Activated CD8-positive, alpha-beta memory T cell treated with anti-CD3 and anti-CD28 coated beads for 4 hours (primary cell): Measurements from ENCODE around the gene DNAAF8.

Experiments used
- DNase-seq, 2 donors: peaks; one replicate each; pipeline ENCODE4 v3.0.0-alpha.2; 2020; ENCODE audit warnings: low read depth in 2 of 2

Gene DNAAF8

GRCh38 chr16:4752351-4753100 is 18.2 kb downstream of the DNAAF8 start:
- no peak for DNase-seq

DNA sequence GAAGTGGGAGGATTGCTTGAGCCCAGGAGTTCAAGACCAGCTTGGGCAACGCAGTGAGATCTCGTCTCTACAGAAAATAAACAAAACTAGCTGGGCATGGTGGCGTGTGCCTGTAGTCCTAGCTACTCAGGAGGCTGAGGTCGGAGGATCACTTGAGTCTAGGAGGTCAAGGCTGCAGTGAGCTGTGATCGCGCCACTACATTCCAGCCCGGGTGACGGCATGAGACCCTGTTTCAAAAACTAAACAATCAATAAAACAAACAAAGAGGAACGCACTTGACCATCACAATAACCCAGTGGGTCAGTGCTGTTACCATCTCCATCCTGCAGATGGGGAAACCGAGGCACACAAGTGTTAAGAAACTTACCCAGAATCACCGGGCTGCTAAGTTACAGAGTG is 18.9 kb downstream of the DNAAF8 start:
- DNase-seq: no peak

GRCh38 chr16:4754865-4755264 is 20.5 kb downstream of the DNAAF8 start:
- DNase-seq: no peak

GRCh38 chr16:4755687-4756086 is 21.4 kb downstream of the DNAAF8 start:
- no peak for DNase-seq

- no peak for DNase-seq
Measured at GRCh38 chr16:4760221-4760910, 26.0 kb downstream of the DNAAF8 start.

DNA sequence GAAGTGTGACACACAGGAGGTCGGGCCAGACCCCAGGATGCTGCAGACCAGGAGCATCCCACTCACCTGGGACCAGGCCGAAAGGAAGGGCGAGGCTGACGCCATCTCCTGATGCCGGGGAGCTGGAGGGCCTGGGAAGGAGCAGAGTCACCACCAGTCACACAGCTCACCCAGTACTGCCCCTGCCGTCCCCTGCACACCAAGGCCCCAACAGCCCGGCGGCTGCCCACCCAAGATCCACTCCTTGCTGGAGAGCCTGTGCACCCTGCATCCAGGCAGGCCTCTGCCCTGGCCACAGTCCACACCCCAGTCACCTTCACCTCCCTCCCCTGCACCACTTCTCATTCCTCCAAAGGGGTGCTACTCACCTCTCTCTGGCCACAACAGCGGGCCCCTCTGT is 27.9 kb downstream of the DNAAF8 start:
- DNase-seq: no peak

DNA sequence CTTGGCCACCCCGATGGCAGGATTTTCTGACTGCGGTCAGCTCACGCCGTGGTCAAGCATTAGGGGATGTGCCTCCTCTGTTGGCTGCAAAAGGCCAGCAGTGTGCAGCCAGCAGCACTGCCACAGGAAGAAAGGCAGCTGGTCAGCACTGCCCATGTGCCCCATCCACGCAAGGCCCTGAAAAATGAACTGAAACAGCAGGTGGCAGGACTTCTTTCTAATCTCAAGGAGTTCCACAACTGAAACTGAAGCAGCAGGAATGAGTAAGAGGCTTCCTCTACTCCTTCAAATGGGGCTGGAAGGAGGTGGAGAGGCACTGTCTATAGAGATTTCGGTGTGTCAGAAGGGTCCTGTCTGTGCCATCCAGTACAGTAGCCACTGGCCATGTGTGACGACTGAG is 29.5 kb downstream of the DNAAF8 start:
- DNase-seq: no peak

GRCh38 chr16:4765511-4766474 is 31.5 kb downstream of the DNAAF8 start:
- no peak for DNase-seq

DNA sequence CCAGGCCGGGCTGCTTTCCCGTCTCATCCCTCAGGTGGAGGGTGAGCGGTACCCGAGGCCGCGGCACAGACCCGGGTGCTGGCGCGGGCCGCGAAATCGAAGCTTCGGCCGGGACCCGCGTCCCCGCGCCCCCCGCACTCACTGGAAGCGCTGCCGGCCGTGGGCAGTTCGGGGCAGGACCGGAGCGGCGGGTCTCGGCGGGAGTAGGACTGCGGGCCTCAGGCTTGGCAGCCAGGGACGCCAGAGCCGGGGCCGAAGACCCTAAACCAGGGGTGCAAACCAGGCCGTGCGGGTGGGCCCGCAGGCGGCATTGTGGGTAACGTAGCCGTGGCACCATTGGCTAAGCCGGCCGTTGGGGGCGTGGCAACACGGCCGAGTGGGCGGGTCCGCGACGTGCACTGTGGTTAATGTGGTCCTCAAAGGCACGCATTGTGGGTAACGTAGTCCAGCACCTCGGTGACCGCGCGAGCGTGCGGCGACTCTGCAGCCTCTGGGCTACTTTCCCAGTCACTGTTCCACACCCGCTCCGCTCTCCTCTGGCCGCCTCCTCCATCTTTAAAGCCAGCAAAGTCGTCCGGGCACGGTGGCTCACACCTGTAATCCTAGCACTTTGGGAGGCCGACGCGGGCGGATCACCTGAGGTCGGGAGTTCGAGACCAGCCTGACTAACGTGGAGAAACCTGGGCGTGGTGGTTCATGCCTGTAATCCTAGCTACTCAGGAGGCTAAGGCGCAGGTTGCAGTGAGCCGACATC is 32.7 kb downstream of the DNAAF8 start, which contains the start of gene ZNF500:
TSS of gene ZNF500 (minus strand) at position 288 of the 754 bp plus-strand sequence. CDS start 1,184 bp downstream, outside the sequence.
- DNase-seq: peak; percentile 93 to 97

DNA sequence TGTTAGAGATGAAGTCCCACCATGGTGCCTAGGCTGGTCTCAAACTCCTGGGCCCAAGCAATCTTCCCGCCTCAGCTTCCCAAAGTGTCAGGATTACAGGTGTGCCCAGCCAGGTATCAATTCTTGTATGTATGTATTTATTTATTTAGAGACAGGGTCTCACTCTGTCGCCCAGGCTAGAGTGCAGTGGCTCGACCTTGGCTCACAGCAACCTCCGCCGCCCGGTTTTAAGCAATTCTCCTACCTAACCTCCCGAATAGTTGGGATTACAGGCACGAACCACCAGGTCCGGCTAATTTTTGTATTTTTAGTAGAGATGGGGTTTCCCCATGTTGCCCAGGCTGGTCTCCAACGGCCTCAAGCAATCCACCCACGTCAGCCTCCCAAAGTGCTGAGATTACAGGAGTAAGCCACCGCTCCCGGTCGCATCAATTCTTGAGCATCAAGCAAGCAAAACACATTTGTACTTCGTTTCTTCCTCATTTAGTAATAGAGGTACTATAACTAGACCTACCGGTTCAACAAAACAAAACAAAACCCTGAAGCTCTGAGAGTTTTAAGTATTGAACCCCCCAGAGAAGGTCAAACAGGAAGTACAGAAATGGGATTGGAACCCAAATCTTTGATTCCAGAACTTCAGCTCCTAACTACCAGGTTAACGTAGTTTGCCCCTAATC is 33.7 kb downstream of the DNAAF8 start:
- no peak for DNase-seq

DNA sequence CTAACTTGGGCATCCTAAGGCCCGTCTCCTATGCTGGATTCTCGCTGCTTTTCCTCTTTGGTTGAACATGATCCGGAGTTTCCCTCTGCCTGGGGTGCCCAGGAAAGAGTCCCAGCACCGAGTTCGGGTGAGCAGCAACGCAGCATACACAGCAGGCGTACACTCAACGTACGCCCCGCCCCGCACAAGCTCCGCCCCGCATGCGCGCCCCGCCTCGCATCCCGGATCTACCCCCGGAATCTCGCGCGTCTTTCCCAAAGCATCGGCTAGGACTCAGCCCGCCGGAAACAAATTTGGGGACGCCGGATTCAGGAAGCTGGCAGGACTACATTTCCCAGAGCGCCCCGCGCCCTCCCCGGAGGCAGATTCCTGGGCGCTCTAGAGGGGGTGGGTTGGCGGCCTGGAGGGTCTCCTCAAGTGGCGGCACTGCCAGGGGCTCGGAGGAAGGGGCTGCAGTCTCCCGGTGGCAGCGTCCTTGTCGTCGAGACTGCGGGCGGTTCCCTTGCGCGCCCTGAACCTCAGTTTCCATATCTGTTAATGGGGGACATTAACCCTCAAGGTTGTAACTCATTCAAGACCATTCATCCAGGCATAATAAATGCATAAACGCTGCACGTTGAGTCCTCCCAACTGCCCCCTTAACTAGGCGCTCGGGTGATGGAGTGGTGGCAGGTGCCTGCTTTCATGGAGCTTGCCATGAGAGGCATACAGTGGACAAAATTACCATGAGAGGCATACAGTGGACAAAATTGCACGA is 34.4 kb downstream of the DNAAF8 start:
- peak; percentile 58 to 71 for DNase-seq

DNA sequence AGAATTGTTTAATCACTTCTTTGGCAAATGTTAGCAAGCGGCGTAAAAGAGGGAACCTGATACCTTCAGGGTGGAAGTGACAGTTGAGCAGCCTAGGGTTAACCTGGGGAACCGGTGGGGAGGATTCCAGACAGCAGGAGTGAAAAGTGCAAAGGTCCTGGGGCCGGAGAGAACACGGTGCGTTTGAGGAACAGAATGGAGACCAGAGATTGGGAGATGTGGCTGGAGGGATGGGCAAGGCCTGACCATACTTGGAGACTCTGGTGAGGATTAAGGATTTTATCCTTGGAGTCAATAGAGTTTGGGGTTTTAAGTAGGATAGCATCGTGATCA is 34.9 kb downstream of the DNAAF8 start:
- no peak for DNase-seq

DNA sequence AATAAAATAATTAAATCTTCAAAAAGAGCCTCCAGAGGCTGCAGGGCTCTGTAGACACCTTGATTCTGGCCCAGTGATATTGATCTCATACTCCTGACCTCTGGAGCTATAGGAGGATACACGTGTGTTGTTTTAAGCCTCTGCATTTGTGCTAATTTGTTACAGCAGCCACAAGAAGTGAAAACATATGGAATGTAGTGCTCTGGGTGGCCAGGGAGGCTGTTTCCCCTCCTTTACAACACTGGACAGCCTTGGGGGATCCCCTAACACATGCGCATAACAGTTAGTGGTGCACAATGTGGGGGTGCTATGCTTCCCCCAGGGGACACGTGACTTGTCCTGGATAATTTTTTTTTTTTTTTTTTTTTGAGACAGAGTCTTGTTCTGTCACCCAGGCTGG is 37.3 kb downstream of the DNAAF8 start:
- DNase-seq: no peak

DNA sequence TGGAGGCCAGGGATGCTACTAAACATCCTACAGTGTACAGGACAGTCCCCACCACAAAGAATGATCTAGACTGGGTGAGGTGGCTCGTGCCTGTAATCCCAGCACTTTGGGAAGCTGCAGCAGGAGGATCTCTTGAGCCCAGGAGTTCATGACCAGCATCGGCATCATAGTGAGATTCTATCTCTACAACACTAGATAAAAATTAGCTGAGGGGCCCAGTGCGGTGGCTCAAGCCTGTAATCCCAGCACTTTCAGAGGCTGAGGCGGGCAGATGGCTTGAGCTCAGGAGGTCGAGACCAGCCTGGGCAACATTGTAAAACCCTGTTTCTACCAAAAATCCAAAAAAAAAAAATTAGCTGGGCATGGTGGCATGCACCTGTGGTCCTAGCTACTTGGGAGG is 38.0 kb downstream of the DNAAF8 start:
- DNase-seq: no peak

- DNase-seq: no peak
Measured at GRCh38 chr16:4775005-4775404, 40.7 kb downstream of the DNAAF8 start.

- no peak for DNase-seq
Measured at GRCh38 chr16:4776141-4776705, 41.9 kb downstream of the DNAAF8 start.

GRCh38 chr16:4777339-4778049 is 43.2 kb downstream of the DNAAF8 start:
- DNase-seq: no peak

DNA sequence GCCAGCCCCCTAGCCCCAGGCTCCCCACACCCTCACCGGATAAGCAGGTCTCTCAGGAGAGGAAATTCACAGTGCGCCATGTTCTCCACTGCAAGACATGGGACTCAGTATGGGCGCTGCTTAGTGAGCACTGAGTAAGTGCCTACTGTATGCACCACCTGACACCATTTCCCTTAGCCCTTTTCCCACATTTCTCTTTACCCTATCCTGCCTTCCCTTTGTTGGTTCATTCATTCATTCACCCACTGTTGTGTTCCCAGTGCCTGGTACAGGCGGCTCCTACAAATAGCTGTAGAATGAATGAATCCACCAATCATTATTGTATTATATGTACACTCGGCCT is 43.7 kb downstream of the DNAAF8 start:
- no peak for DNase-seq

GRCh38 chr16:4780235-4780634 is 45.9 kb downstream of the DNAAF8 start:
- DNase-seq: no peak
